CD14-positive monocyte (primary cell): ENCODE data around the gene SCN2A. TPM values are rescaled to one million over a fixed set of nuclear protein-coding genes. Genes with fewer than 3 reads are reported as not detected.

ENCODE experiments used
- DNase-seq, 3 donors: peaks; one replicate each; pipeline ENCODE4 v3.0.0-alpha.2; 2011 to 2022
- H2AFZ ChIP-seq: 2 replicates; pipeline ENCODE4 v1.6.0; 2012; ENCODE audit warnings: mild to moderate bottlenecking, low read depth, low read length, inconsistent platforms; ENCODE audit not compliant: insufficient read depth, poor library complexity, severe bottlenecking
- H3K27ac ChIP-seq, 2 donors: 1 replicate in 1 of 2; 2 replicates in 1 of 2; pipeline ENCODE4 v1.5.1; 2012 to 2013; ENCODE audit warnings: low read length in 2 of 2, control low read depth in 1 of 2, inconsistent platforms in 1 of 2, low read depth in 1 of 2, mild to moderate bottlenecking in 1 of 2
- H3K27me3 ChIP-seq, 2 donors: one replicate each; pipeline versions ENCODE4 v1.6.0 to v1.6.1; 2011 to 2013; ENCODE audit warnings: low read length in 2 of 2; ENCODE audit not compliant: control insufficient read depth in 2 of 2, insufficient read depth in 2 of 2
- H3K36me3 ChIP-seq, 2 donors: replicated peaks in 1 of 2; 1 replicate in 1 of 2; 2 replicates in 1 of 2; pipeline versions ENCODE4 v1.5.1 to v1.6.1; 2012 to 2013; ENCODE audit warnings: low read length in 2 of 2, control low read depth in 1 of 2, inconsistent platforms in 1 of 2, mild to moderate bottlenecking in 1 of 2; ENCODE audit not compliant: insufficient read depth in 2 of 2, control insufficient read depth in 1 of 2
- H3K4me1 ChIP-seq, 2 donors: 1 replicate in 1 of 2; 2 replicates in 1 of 2; pipeline versions ENCODE4 v1.5.1 to v1.6.1; 2012 to 2013; ENCODE audit warnings: low read length in 2 of 2, control low read depth in 1 of 2, inconsistent platforms in 1 of 2, mild to moderate bottlenecking in 1 of 2, moderate library complexity in 1 of 2; ENCODE audit not compliant: insufficient read depth in 2 of 2, control insufficient read depth in 1 of 2
- H3K4me2 ChIP-seq: replicated peaks from 2 replicates; pipeline ENCODE3; 2012; ENCODE audit warnings: low read length, moderate library complexity, mild to moderate bottlenecking; ENCODE audit not compliant: poor library complexity, severe bottlenecking; ENCODE audit errors: extremely low read depth
- H3K4me3 ChIP-seq, 3 experiments: fragments of 200-600 bp in 1 of 3; sonication (generic) in 1 of 3; replicated peaks in 1 of 3; 1 replicate in 2 of 3; 2 replicates in 1 of 3; pipeline ENCODE4 v1.5.1; 2011 to 2013; ENCODE audit warnings: low read length in 3 of 3, mild to moderate bottlenecking in 3 of 3, control low read depth in 2 of 3, low read depth in 2 of 3, inconsistent platforms in 1 of 3, moderate library complexity in 1 of 3
- H3K79me2 ChIP-seq: 2 replicates; pipeline ENCODE4 v1.6.0; 2012; ENCODE audit warnings: mild to moderate bottlenecking, control low read depth, inconsistent platforms, low read length, moderate library complexity; ENCODE audit not compliant: insufficient read depth
- H3K9ac ChIP-seq: 2 replicates; pipeline ENCODE4 v1.6.0; 2017; ENCODE audit warnings: low read length, mild to moderate bottlenecking; ENCODE audit not compliant: insufficient read depth, poor library complexity, severe bottlenecking
- H3K9me3 ChIP-seq, 2 donors: replicated peaks in 1 of 2; 1 replicate in 1 of 2; 2 replicates in 1 of 2; pipeline versions ENCODE4 v1.5.1 to v1.6.1; 2012 to 2013; ENCODE audit warnings: low read length in 2 of 2, control low read depth in 1 of 2; ENCODE audit not compliant: control insufficient read depth in 1 of 2, insufficient read depth in 1 of 2
- H4K20me1 ChIP-seq: 2 replicates; pipeline ENCODE4 v1.6.0; 2012; ENCODE audit warnings: mild to moderate bottlenecking, low read length, control low read depth, moderate library complexity; ENCODE audit not compliant: insufficient read depth
- H3K27ac Mint-ChIP-seq, 7 donors: one replicate each; pipeline ENCODE4 v1.8.0; 2020; ENCODE audit warnings: mild to moderate bottlenecking in 7 of 7, mixed read lengths in 7 of 7, moderate library complexity in 6 of 7, inconsistent platforms in 2 of 7
- H3K27me3 Mint-ChIP-seq, 3 donors: one replicate each; pipeline ENCODE4 v1.8.0; 2021 to 2022; ENCODE audit warnings: low read depth in 3 of 3, mild to moderate bottlenecking in 3 of 3, mixed read lengths in 3 of 3, moderate library complexity in 3 of 3, inconsistent platforms in 1 of 3
- H3K36me3 Mint-ChIP-seq, 2 donors: one replicate each; pipeline ENCODE4 v1.8.0; 2020; ENCODE audit warnings: mixed read lengths in 2 of 2, inconsistent platforms in 1 of 2, mild to moderate bottlenecking in 1 of 2
- H3K4me1 Mint-ChIP-seq: one replicate; pipeline ENCODE4 v1.8.0; 2020; ENCODE audit warnings: mild to moderate bottlenecking, mixed read lengths
- H3K4me3 Mint-ChIP-seq, 2 donors: one replicate each; pipeline ENCODE4 v1.8.0; 2020; ENCODE audit warnings: mild to moderate bottlenecking in 2 of 2, mixed read lengths in 2 of 2, moderate library complexity in 1 of 2
- H3K9me3 Mint-ChIP-seq, 7 donors: one replicate each; pipeline ENCODE4 v1.8.0; 2020 to 2022; ENCODE audit warnings: mixed read lengths in 7 of 7, mild to moderate bottlenecking in 6 of 7, moderate library complexity in 6 of 7, inconsistent platforms in 2 of 7
- WGBS: methylation state at CpG from one replicate; pipeline ENCODE4 v1.1.5; 2013; ENCODE audit warnings: missing lambda C conversion rate; ENCODE audit not compliant: insufficient coverage; 5-methylcytosine and 5-hydroxymethylcytosine counted together
- intact Hi-C, 2 donors: fragments of 100-400 bp; cut with micrococcal nuclease; formaldehyde crosslinking; loops; one replicate each; pipeline versions ENCODE4 v1.15.0 to v1.15.1; 2023
- polyA plus RNA-seq, 3 donors: library from polyadenylated mRNA; depleted of rRNA in 1 of 3; unstranded in 2 of 3; stranded (reverse) in 1 of 3; fragments of 300-500 nt in 2 of 3; fragments of >200 nt in 1 of 3; fragmentation: Illumina TruSeq in 2 of 3; gene quantifications; 1 replicate in 2 of 3; 2 replicates in 1 of 3; pipeline ENCODE4 v1.2.3, GENCODE V29; 2012 to 2021
- TF ChIP-seq, protein P1 (sequence below): fragments of 200-600 bp; IDR thresholded peaks from one replicate; pipeline ENCODE4 v1.8.0; 2022; ENCODE audit warnings: antibody characterized with exemption, mild to moderate bottlenecking

The SCN2A gene
- polyA plus RNA-seq, 3 donors = not detected

GRCh38 chr2:165357758-165358157, 118.5 kb downstream of the SCN2A start:
- H3K36me3 ChIP-seq = no peaks in the 10 kb centered on the region
- H3K9me3 ChIP-seq = no peaks in the 10 kb centered on the region
- H3K4me1 ChIP-seq = no peaks in the 10 kb centered on the region
- intact Hi-C loops = no loop called here
- no peaks in the 10 kb centered on the region for H4K20me1 ChIP-seq
- H3K27ac ChIP-seq = no peak overlapping the region
- H3K4me3 ChIP-seq = no peak overlapping the region
- Mint-ChIP-seq H3K4me3 (no peak overlapping the region), H3K4me1 (no peaks in the 10 kb centered on the region), H3K27ac (no peak overlapping the region), H3K27me3 (no peaks in the 10 kb centered on the region), H3K9me3 (peaks cover 0 to 3% (median 0%) of the 10 kb centered on the region in 7 donors), H3K36me3 (no peaks in the 10 kb centered on the region)
- no peaks in the 10 kb centered on the region for H3K27me3 ChIP-seq
- DNase-seq = no peak
- no peak overlapping the region for H2AFZ ChIP-seq
- TF ChIP-seq, protein P1, sequence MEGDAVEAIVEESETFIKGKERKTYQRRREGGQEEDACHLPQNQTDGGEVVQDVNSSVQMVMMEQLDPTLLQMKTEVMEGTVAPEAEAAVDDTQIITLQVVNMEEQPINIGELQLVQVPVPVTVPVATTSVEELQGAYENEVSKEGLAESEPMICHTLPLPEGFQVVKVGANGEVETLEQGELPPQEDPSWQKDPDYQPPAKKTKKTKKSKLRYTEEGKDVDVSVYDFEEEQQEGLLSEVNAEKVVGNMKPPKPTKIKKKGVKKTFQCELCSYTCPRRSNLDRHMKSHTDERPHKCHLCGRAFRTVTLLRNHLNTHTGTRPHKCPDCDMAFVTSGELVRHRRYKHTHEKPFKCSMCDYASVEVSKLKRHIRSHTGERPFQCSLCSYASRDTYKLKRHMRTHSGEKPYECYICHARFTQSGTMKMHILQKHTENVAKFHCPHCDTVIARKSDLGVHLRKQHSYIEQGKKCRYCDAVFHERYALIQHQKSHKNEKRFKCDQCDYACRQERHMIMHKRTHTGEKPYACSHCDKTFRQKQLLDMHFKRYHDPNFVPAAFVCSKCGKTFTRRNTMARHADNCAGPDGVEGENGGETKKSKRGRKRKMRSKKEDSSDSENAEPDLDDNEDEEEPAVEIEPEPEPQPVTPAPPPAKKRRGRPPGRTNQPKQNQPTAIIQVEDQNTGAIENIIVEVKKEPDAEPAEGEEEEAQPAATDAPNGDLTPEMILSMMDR = no peak
- 20% methylated on average over 1 of the region's 2 CpGs for WGBS
- no peak overlapping the region for H3K9ac ChIP-seq
- H3K4me2 ChIP-seq = no peak overlapping the region
- no peaks in the 10 kb centered on the region for H3K79me2 ChIP-seq

GRCh38 chr2:165361514-165361913, 122.3 kb downstream of the SCN2A start:
- H3K4me2 ChIP-seq = no peak overlapping the region
- H2AFZ ChIP-seq = no peak overlapping the region
- H3K4me3 Mint-ChIP-seq = no peak overlapping the region
- WGBS = no CpG with 5 or more reads among the region's 4 CpGs
- intact Hi-C loops = no loop called here
- H3K4me1 Mint-ChIP-seq = no peaks in the 10 kb centered on the region
- no peaks in the 10 kb centered on the region for H3K9me3 ChIP-seq
- no peaks in the 10 kb centered on the region for H3K27me3 ChIP-seq
- TF ChIP-seq, protein P1 = no peak
- H3K36me3 ChIP-seq = no peaks in the 10 kb centered on the region
- no peak for DNase-seq
- H3K27me3 Mint-ChIP-seq = no peaks in the 10 kb centered on the region
- H3K27ac Mint-ChIP-seq = no peak overlapping the region
- H3K79me2 ChIP-seq = no peaks in the 10 kb centered on the region
- no peak overlapping the region for H3K9ac ChIP-seq
- no peak overlapping the region for H3K4me3 ChIP-seq
- H3K4me1 ChIP-seq = no peaks in the 10 kb centered on the region
- no peaks in the 10 kb centered on the region for H3K36me3 Mint-ChIP-seq
- H4K20me1 ChIP-seq = no peaks in the 10 kb centered on the region
- H3K27ac ChIP-seq = no peak overlapping the region
- H3K9me3 Mint-ChIP-seq = no peaks in the 10 kb centered on the region
